ELF-1 (cell line): ENCODE measurements around the gene PABPC1L.
A peak's percentile ranks its signal among the peaks of the same experiment; 100 is the strongest.

Experiments used
- DNase-seq: peaks from one replicate; pipeline ENCODE4 v3.0.0-alpha.2; 2016; ENCODE audit warnings: low read depth, low spot score

The PABPC1L gene

GRCh38 chr20:44900231-44900854 lies 9.5 kb upstream of the PABPC1L start:
- DNase-seq, result no peak

DNA sequence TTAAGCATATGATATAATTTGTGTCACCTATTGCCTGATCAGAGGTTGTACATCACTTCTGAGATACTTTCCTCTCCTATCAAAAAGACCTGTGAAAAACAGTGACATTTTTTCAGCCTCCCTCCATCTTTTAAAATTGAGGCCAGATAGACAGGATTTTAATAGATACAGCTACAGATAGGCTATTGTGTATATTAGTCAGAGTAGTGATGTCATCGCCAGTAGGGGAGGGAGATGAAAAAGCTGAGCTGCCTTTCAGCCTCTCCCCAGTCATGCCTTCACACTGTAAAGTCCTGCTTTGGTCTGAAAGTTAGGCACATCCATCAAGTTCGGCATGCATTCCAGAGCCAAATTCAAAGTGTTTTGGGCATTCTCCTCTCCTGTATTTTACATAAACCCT lies 7.9 kb upstream of the PABPC1L start:
- DNase-seq, result no peak

DNA sequence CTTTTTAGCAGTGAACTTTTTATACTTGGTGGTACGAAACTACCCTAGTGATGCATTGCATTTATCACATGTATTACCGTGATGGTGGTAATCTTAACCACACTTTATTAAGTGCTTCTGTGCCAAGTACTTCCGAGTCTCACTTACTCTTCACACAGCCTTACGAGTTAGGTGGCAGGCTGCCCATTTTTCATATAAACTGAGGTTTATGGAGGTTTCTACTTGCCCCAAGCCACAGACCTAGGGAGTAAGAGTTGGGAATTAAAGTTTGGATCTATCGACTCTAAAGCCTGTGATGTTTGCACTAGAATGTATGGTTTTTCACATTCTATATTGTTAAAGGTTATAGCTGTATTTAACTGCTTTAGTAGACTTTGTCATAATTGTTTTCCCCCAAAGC lies 5.5 kb upstream of the PABPC1L start:
- no peak for DNase-seq

- DNase-seq, result no peak
Measured at GRCh38 chr20:44908987-44909871, 631 bp upstream of the PABPC1L start.

DNA sequence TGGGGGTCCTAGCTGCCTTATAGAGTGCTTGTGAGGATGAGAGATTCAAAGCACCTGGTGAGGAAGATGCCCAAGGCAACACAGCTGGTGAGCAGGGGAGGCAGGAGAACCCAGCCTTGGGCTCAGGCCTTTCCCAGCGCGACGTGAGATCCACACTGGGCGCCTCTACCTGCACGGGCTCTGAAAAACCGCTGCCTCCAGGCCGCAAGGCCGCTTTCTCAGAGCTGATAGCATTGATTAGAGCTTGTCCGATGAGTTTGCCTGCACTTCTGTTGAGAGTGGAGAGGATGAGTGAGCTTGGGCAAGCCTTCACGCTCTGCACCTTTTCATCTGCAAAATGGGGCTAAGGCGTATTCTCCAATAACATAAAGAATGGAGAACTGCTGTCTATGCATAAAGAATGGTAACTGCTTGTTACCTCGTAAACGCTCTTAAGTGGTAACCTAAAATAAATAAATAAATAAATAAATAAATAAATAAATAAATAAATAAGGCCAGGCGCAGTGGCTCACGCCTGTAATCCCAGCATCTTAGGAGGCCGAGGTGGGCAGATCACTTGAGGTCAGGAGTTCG lies 916 bp downstream of the PABPC1L start:
- peak; percentile 65 for DNase-seq

GRCh38 chr20:44911264-44911921 lies 1.5 kb downstream of the PABPC1L start:
- DNase-seq, result peak; percentile 92

- no peak for DNase-seq
Measured at GRCh38 chr20:44912189-44912588, 2.3 kb downstream of the PABPC1L start.

DNA sequence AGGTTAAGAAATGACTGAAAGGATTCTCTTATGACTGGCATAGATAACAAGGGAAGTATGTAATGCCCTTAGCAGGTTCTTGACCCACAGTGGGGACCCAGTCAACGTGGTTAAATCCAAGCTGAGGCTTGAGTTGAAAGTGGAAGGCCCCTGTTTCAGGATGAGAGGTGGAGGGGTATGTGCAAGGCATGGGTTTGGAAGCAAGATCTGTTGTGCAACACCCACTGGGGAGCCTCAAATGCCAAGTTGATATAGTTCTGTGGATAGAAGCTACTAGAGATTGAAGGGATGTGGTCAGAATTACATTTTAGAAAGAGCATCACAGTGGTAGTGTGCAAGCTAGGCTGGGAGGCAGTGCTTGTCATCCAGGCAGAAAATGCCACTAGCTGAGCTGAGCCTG lies 5.1 kb downstream of the PABPC1L start:
- DNase-seq, result no peak

- no peak for DNase-seq
Measured at GRCh38 chr20:44916586-44916985, 6.7 kb downstream of the PABPC1L start.

DNA sequence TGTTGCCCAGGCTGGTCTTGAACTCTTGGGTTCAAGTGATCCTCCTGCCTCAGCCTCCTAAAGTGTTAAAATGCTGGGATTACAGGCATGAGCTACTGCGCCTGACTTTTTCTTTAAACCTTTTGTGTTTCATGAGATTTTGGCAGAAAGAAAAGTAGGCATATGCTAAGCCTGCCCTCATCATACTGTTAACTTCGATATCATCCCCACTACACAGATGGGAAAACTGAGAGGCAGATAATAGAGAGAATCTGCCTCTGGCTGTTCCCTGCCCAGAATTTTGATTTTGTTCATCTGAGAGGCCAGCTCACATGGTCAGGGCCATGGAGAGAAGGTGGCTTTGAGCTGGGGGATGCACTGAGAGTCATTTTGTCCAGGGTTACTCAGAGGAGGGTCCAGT lies 7.5 kb downstream of the PABPC1L start:
- no peak for DNase-seq

- DNase-seq, result no peak
Measured at GRCh38 chr20:44918342-44918741, 8.5 kb downstream of the PABPC1L start.

DNA sequence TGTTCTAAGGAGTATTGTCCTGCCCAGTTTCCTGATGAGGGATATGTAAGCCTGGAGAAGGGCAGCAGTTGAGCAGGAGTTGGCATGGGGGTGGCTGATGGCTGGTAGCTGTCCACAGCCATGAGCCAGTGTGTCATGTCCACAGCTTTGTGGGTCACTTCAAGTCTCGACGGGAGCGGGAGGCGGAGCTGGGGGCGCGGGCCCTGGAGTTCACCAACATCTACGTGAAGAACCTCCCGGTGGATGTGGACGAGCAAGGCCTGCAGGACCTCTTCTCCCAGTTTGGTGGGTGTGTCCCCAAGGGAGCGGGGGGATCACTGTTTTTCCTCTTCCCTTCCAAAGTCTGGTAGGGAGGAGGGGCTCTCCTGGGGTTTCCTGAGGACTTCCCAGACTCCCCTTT lies 8.9 kb downstream of the PABPC1L start:
- no peak for DNase-seq

DNA sequence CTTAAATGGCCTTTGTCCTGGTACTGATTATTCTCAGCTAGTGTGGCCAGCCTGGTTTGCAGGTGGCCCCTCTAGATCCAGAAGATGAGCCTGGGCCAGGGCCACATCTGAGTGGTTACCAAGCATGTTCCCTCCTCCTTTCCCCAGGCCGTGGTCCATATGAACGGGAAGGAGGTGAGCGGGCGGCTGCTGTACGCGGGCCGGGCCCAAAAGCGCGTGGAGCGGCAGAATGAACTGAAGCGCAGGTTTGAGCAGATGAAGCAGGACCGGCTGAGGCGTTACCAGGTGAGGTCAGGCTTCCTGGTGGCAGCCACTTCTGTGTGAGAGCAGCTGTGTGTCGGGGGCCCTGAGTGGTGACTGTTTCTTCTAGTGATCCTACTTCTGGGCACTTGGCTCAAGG lies 11.6 kb downstream of the PABPC1L start:
- DNase-seq, result no peak

DNA sequence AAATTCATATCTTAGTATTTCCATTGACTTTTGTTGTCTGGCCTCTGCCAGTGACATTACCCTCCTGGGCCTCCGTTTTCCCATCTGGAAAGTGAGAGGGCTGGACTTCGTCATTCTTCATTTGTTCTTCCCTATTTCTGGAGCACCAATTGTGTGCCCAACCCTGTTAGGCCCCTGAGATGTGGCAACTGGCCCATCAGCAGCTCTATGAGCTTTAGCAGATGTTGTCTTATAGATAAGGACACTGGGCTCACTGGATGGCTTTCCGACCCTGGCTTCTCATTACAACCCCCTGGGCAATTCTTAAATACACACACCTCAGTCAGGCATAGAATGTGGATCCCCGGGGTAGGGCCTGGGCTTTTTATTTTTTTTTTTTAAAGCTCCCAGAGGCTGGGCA lies 14.7 kb downstream of the PABPC1L start:
- no peak for DNase-seq

GRCh38 chr20:44928595-44928994 lies 18.7 kb downstream of the PABPC1L start:
- no peak for DNase-seq

DNA sequence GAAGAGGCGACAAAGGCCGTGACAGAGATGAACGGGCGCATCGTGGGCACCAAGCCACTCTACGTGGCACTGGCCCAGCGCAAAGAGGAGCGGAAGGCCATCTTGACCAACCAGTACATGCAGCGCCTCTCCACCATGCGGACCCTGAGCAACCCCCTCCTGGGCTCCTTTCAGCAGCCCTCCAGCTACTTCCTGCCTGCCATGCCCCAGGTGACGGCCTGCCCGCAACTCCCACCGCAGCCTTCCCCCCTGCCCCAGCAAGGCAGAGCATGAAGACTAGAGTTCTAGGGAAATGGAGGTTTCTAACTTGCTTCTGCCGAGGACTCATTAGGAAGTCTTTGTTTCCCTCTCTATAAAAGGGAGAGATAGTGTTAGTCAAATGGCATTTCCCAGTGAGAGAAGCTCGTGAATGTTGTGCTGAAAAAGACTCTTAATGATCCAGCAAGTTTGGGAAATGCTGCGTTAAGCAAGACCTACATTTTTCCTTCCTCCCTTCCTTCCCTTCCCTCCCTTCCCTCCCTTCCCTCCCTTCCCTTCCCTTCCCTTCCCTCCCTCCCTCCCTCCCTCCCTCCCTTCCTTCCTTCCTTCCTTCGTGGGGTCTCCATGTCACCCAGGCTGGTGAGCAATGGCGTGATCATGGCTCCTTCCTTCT lies 20.8 kb downstream of the PABPC1L start:
- no peak for DNase-seq

- DNase-seq, result no peak
Measured at GRCh38 chr20:44931911-44932310, 22.1 kb downstream of the PABPC1L start.

- no peak for DNase-seq
Measured at GRCh38 chr20:44932916-44933315, 23.1 kb downstream of the PABPC1L start.

- DNase-seq, result no peak
Measured at GRCh38 chr20:44936510-44936909, 26.6 kb downstream of the PABPC1L start.

- no peak for DNase-seq
Measured at GRCh38 chr20:44938637-44939036, 28.8 kb downstream of the PABPC1L start.

DNA sequence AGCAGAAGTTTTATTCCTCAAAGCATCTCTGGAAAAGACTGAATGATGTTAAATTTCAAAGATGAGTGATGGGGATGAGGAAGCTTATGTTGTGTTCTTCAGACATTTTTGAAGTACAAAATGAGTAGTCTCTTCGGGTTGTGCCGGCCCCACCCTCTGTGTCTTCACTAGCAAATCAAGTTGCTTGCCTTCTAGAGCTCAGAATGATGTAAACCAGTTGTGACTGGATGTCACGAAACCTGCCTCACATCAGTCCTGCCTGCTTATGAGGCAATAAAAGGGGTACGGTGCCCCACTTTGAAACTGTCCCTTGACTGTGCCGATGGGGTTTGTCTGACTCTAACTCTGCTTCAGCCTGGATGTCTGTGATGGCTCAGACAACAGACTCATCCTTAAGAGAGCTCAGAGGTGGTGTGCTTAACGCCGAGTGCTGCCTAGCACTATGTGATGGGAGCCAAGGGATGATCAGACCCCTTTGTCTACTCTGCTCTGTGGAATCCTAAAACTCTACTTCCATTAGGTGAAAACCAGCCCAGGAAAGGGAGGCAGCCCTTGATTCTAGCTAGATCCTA lies 31.3 kb downstream of the PABPC1L start:
- DNase-seq, result no peak
